Fibroblast of villous mesenchyme (primary cell): Measurements from ENCODE around the gene CNTNAP2. TPM values are rescaled to one million over a fixed set of nuclear protein-coding genes. Genes with fewer than 3 reads are reported as not detected.

Experiments
- DNase-seq: peaks from one replicate; pipeline ENCODE4 v3.0.0-alpha.2; 2010; ENCODE audit warnings: low read depth
- H3K4me3 ChIP-seq: 2 replicates; pipeline ENCODE4 v1.5.1; 2011; ENCODE audit warnings: low read depth, mild to moderate bottlenecking, low read length
- total RNA-seq: library from RNA; depleted of rRNA; stranded (reverse); fragments of >200 nt; gene quantifications from 2 replicates; pipeline ENCODE4 v1.2.3, GENCODE V29; 2012
- TF ChIP-seq, protein P1 (sequence below): IDR thresholded peaks from 2 replicates; pipeline ENCODE4 v1.5.1; 2012; ENCODE audit warnings: low read depth, mild to moderate bottlenecking, low read length; ENCODE audit not compliant: insufficient read depth

The CNTNAP2 gene
- total RNA-seq, 1 donor: not detected

DNA sequence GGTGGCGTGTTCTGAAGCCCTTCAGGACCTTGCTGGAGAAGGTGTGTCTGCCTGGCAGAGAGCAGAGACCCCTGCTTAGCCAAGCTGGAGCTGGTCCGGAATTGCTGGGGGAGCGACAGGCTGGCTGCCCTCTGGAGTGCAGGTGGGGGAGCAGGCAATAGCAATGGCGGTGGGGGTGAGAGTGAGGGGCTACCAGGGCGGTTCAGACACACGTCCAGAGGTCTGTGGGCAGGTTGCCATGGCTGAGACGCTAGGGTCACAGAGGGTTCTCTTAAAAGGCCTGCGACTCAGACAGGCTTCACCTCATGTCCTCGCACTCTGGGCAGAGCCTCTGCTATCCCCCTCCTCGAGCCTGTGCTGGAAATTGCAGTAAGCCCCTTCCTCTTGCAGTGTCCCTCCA lies 2144.9 kb downstream of the CNTNAP2 start:
- DNase-seq: no peak
- no peak overlapping the region for H3K4me3 ChIP-seq
- TF ChIP-seq, protein P1, sequence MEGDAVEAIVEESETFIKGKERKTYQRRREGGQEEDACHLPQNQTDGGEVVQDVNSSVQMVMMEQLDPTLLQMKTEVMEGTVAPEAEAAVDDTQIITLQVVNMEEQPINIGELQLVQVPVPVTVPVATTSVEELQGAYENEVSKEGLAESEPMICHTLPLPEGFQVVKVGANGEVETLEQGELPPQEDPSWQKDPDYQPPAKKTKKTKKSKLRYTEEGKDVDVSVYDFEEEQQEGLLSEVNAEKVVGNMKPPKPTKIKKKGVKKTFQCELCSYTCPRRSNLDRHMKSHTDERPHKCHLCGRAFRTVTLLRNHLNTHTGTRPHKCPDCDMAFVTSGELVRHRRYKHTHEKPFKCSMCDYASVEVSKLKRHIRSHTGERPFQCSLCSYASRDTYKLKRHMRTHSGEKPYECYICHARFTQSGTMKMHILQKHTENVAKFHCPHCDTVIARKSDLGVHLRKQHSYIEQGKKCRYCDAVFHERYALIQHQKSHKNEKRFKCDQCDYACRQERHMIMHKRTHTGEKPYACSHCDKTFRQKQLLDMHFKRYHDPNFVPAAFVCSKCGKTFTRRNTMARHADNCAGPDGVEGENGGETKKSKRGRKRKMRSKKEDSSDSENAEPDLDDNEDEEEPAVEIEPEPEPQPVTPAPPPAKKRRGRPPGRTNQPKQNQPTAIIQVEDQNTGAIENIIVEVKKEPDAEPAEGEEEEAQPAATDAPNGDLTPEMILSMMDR: no peak

DNA sequence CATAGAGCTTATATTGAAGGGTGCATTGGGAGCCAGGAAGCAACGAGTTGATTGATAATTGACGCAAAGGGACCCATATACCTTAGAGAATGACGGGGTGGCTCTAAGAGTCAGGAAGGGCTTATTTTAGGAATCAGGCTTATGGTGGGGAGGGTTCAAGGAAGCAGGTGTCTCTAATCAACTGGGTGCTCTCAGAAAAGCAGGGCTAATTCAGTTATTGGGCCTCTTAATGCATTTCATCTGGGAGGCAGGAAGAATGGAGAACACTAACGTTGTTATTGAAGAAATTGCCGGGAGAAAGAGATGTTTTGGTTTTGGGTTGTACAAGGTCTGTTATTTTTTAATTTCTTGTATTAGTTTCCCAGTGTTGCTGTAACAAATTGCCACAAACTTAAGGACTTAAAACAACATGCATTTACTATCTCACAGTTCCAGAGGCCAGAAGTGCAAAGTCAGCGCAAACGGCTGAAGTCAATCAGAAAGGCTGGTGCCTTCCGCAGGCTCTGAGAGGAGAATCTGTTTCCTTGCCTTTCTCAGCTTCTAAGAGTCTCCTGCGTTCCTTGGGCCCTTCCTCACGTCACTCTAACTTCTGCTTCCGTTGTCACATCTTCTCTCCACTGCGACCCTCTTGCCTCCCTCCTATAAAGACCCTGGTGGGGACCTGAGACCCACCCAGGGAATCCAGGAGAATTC lies 2145.5 kb downstream of the CNTNAP2 start:
- no peak for DNase-seq
- no peak overlapping the region for H3K4me3 ChIP-seq
- TF ChIP-seq, protein P1: no peak

DNA sequence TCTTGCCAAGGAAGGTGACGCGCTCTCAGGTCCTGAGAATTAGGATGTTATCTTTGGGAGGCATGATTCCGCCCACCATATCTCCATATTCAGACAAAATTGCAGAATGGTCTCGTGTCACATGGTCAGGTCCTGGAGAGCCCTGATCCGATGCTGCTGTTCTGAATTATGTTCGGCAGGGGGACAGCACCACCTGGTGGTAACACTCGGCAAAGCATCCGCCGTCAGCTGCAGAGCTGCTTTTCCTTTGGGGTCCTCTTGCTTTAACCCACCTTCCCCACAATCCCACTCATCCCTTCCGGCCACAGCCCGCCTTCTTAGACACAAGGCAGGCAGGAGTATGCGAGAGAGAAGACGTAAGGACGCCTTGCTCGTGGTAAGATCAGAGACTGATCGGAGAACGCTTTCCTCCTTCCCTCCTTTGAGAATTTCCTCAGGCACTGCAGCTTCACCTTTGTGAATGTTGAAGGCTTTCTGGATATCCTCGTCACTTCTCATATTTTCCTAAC lies 2146.2 kb downstream of the CNTNAP2 start:
- H3K4me3 ChIP-seq: no peak overlapping the region
- TF ChIP-seq, protein P1: peak; percentile 85
- peak; percentile 26 for DNase-seq

DNA sequence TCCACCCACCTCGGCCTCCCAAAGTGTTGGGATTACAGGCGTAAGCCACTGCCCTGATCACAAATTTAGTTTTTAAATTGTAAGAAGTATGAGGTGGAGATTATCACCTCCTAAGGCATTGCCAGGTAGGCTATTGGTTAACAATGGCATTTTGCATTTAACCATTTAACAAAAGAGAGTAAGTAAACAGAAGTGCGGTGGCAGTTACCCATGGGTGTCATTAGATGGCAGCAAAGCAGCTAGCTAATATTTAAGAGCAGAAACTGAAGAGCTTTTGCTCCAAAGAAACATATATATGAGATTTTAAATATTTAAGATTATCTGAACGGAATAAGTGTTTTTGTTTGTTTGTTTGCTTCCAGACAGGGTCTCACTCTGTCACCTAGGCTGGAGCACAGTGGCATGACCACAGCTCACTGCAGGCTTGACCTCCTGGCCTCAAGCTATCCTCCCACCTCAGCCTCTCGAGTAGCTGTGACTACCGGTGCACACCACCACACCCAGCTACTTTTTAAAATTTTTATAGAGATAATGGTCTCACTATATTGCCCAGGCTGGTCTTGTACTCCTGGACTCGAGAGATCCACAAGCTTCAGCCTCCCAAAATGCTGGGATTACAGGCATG lies 2148.4 kb downstream of the CNTNAP2 start:
- H3K4me3 ChIP-seq: no peak overlapping the region
- peak; percentile 32 for DNase-seq
- TF ChIP-seq, protein P1: peak; percentile 52

DNA sequence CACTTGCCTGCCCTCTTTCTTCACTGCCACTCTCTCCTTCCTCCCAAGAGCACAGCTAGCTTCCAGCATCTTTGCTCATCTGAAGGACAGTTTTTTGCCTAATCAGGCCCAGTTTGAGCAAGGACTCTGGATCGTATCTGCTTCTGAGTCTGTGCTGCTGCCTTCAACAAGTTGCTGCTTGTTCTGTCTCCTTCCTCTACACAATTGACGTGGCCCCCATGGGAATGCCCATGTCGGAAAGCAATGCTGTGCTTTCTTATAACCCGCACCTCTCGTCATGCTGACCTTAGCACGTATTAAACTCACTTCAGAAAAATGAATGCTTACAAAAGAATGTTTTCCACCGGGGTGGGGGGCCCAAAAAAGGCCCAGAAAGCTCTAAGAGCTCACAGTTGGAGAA lies 2149.3 kb downstream of the CNTNAP2 start:
- TF ChIP-seq, protein P1: no peak
- no peak for DNase-seq
- H3K4me3 ChIP-seq: no peak overlapping the region

DNA sequence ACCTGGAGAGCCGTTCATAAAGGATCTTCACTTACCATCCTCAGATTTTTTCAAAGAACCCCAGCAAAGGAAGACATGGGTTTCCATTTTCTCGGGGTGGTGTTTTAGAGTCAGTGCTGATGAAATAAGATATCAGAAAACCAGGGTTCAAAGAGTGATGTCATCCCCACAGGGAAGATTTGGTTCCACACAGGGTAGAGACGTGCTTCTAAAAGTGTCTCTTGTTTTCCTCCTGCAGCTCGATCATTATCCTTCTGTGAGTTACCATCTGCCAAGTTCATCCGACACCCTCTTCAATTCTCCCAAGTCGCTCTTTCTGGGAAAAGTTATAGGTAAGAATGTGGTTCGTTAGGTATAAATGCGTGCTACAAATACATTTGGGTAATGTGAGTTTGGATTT lies 2150.2 kb downstream of the CNTNAP2 start:
- H3K4me3 ChIP-seq: no peak overlapping the region
- no peak for DNase-seq
- TF ChIP-seq, protein P1: no peak
